NB4 (cell line): ENCODE results near the gene CD300E.
A peak's percentile ranks its signal among the peaks of the same experiment; 100 is the strongest.

Experiments
- DNase-seq: peaks from one replicate; pipeline ENCODE4 v3.0.0; 2010; ENCODE audit warnings: low read depth
- H3K4me3 ChIP-seq: one replicate; pipeline ENCODE4 v1.5.1; 2011; ENCODE audit warnings: mild to moderate bottlenecking, low read depth, low read length, moderate library complexity
- MYC ChIP-seq: IDR thresholded peaks from 2 replicates; pipeline ENCODE4 v1.6.1; 2011; ENCODE audit warnings: low read depth, low read length
- POLR2A ChIP-seq: IDR thresholded peaks from 2 replicates; pipeline ENCODE4 v1.6.1; 2011; ENCODE audit warnings: mild to moderate bottlenecking; ENCODE audit not compliant: insufficient read length; ENCODE audit errors: extremely low read depth
- TF ChIP-seq, protein P1 (sequence below): IDR thresholded peaks from one replicate; pipeline ENCODE4 v1.5.1; 2012; ENCODE audit warnings: low read depth, low read length
- TF ChIP-seq, protein P2 (sequence below): IDR thresholded peaks from 2 replicates; pipeline ENCODE4 v1.6.1; 2011; ENCODE audit warnings: low read depth, low read length

The CD300E gene

DNA sequence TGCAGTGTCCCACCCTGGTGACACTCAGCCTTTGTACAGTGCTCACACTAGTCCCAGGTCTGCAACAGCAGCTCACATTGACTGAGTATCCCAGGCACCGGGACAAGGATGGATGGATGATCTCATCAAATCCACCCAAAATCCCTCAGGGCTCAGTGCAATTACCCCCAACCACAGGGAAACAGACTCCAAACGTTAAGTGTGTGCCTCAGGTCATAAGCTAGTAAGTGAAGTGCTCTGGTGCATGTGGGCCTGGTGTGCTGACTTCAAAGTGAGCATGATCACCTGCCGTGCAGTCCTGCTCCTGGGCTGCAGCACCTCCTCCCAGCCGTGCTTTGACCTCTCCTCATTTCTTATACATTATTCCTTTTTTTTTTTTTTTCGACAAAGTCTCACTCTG lies 31.2 kb upstream of the CD300E start:
- TF ChIP-seq, protein P1, sequence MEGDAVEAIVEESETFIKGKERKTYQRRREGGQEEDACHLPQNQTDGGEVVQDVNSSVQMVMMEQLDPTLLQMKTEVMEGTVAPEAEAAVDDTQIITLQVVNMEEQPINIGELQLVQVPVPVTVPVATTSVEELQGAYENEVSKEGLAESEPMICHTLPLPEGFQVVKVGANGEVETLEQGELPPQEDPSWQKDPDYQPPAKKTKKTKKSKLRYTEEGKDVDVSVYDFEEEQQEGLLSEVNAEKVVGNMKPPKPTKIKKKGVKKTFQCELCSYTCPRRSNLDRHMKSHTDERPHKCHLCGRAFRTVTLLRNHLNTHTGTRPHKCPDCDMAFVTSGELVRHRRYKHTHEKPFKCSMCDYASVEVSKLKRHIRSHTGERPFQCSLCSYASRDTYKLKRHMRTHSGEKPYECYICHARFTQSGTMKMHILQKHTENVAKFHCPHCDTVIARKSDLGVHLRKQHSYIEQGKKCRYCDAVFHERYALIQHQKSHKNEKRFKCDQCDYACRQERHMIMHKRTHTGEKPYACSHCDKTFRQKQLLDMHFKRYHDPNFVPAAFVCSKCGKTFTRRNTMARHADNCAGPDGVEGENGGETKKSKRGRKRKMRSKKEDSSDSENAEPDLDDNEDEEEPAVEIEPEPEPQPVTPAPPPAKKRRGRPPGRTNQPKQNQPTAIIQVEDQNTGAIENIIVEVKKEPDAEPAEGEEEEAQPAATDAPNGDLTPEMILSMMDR = no peak
- TF ChIP-seq MYC = no peak
- TF ChIP-seq POLR2A = no peak
- TF ChIP-seq, protein P2, sequence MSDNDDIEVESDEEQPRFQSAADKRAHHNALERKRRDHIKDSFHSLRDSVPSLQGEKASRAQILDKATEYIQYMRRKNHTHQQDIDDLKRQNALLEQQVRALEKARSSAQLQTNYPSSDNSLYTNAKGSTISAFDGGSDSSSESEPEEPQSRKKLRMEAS = no peak
- DNase-seq = no peak

DNA sequence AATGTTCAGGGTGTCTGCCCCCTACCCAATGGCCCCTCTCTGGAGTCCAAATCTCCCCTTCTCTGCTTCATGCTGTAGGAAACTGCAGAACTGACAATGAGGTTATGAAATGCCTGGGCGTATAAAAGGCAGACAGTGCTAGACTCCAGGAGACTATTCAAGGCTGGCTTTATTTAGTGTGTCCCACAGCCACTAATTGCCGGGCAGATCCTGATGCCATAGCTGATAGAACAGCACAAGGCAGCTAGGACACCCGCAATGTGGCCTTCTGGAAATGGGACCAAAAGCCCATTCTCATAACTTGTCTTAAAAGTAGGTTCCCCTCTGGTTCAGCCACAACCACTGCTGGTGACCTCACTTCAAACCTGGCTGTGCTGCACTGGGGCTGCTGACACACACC lies 28.5 kb upstream of the CD300E start:
- H3K4me3 ChIP-seq = no peak overlapping the region
- TF ChIP-seq, protein P2 = no peak
- no peak for TF ChIP-seq MYC
- no peak for TF ChIP-seq POLR2A
- TF ChIP-seq, protein P1 = no peak
- no peak for DNase-seq

More for the DNA sequence above, 31.2 kb upstream of the CD300E start:
- H3K4me3 ChIP-seq = no peak overlapping the region

DNA sequence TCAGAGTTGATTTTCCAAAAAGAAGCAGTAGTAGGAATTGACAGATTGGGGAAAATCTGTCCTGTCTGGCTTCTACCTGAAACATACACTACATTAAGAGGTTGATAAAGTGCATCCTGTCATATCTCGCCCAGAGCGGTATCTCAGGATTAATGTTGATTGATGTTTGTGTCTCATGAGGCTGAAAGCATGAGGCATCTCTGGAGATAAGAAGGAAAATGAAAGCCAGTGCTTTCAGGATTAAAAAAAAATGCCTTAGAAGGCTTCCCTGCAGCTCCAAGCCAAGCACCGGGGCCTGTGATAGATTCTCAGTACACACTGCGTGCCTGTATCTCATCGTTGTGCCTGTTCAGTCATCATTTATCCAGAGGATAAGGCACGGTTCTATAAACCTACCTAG lies 26.4 kb upstream of the CD300E start:
- no peak overlapping the region for H3K4me3 ChIP-seq
- no peak for DNase-seq
- TF ChIP-seq, protein P1 = no peak
- TF ChIP-seq, protein P2 = no peak
- TF ChIP-seq MYC (no peak), POLR2A (no peak)

DNA sequence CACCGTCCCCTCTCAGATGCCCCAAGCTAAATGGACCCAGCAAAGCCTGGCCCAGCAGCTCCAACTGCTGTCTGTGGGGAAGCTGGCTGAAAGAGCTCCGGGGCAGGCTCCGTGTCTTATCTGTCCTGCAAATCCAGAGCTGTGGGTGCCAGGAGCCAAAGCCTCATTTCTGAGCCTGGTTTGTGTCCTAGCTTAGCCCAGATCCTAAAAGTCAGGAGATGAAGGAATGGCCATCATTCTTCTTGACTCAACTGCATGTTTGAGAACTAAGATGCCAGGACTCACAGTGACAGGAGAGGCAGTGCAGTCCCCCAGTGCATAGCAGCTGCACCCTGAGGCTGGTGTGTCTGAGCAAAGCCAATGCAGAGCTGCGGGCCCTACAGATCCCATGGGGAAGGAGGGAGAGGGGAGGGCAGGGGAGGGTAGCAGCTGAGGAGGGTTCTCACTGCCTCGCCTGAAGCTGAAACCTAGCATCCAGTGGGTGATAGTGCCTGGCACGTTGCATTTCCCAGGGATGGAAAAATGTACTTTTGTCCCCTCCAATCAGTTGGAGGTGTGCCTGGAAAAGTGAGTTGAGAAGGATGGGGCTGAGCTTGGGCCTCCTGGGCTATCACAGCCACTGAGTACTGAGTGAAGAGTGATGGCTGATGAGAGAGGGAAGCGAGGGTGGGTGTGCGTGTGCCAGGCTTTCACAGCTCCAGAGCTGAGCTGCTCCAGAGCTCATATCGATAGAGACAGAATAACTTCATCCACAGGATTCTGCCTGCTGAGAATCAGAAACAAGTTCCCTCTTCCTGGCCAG lies 24.5 kb upstream of the CD300E start:
- H3K4me3 ChIP-seq = no peak overlapping the region
- no peak for DNase-seq
- TF ChIP-seq, protein P1 = no peak
- TF ChIP-seq, protein P2 = no peak

DNA sequence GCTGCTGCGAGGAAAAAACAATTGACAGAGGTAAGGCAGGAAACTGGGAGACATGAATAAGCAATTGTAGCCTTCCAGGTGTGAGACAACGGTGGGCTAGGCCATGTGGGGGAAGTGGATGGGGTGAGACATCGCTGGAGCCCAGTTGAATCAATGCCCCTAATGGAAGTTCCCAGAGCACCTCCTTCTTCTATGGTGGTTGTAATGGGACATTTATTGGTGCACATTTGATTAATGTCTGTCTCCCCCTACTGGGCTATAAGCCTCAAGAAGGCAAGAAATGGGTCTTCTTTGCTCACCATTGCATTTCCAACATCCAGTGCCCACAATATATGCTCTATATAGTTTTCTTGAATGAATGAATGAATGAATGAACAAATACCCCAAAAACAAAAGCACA lies 22.7 kb upstream of the CD300E start:
- H3K4me3 ChIP-seq = no peak overlapping the region
- peak; percentile 69 for DNase-seq
- TF ChIP-seq, protein P2 = no peak
- TF ChIP-seq, protein P1 = peak; percentile 72
